Prostate gland (tissue), 2 donors: Measurements from ENCODE around the gene ANKRD39. TPM values are rescaled to one million over a fixed set of nuclear protein-coding genes. Genes with fewer than 3 reads are reported as not detected.
A peak's percentile ranks its signal among the peaks of the same experiment; 100 is the strongest.

Source experiments
- DNase-seq: peaks from one replicate; pipeline ENCODE4 v3.0.0-alpha.2; 2019; ENCODE audit warnings: low spot score
- H3K27ac ChIP-seq, 2 donors: fragments of 200-600 bp; sonication (generic); 2 replicates each; pipeline ENCODE4 v1.5.1; 2017 to 2019
- H3K27me3 ChIP-seq: fragments of 200-600 bp; sonication (generic); replicated peaks from 2 replicates; pipeline ENCODE4 v1.5.1; 2019; ENCODE audit not compliant: insufficient read depth
- H3K36me3 ChIP-seq, 2 donors: fragments of 200-600 bp; sonication (generic); 1 replicate in 1 of 2; 2 replicates in 1 of 2; pipeline versions ENCODE4 v1.5.1 to v1.8.1; 2017 to 2019
- H3K4me1 ChIP-seq: fragments of 200-600 bp; sonication (generic); replicated peaks from 2 replicates; pipeline ENCODE4 v1.5.1; 2019
- H3K4me3 ChIP-seq, 2 donors: fragments of 200-600 bp; sonication (generic); 2 replicates each; pipeline ENCODE4 v1.5.1; 2017 to 2019
- H3K9me3 ChIP-seq: fragments of 200-600 bp; sonication (generic); 2 replicates; pipeline ENCODE4 v1.5.1; 2017
- CTCF ChIP-seq, 4 experiments: fragments of 200-600 bp in 2 of 4; fragments of 450-650 bp in 2 of 4; sonication (generic) in 2 of 4; IDR thresholded peaks; 1 replicate in 3 of 4; 2 replicates in 1 of 4; pipeline ENCODE4 v1.5.1; 2016 to 2019; ENCODE audit warnings: antibody characterized with exemption in 4 of 4, mild to moderate bottlenecking in 2 of 4, moderate library complexity in 2 of 4
- POLR2A ChIP-seq: fragments of 450-650 bp; IDR thresholded peaks from one replicate; pipeline ENCODE4 v1.6.1; 2016; ENCODE audit warnings: antibody characterized with exemption, mild to moderate bottlenecking
- POLR2AphosphoS5 ChIP-seq: sonication (generic); formaldehyde crosslinking; IDR thresholded peaks from one replicate; pipeline ENCODE4 v1.6.1; 2017; ENCODE audit warnings: antibody characterized with exemption
- WGBS: methylation state at CpG from one replicate; pipeline ENCODE4 v1.1.5; 2018; 5-methylcytosine and 5-hydroxymethylcytosine counted together
- intact Hi-C: fragments of 100-400 bp; cut with DNase I; formaldehyde crosslinking; loops from one replicate; pipeline ENCODE4 v1.14.2; 2022
- total RNA-seq, 2 donors: library from RNA; depleted of rRNA; stranded (reverse); fragments of >200 nt; gene quantifications; one replicate each; pipeline ENCODE4 v1.1.0, GENCODE V29; 2016

Gene ANKRD39
- total RNA-seq, 2 donors from 2014 or later: 21.2 to 38.7 TPM

DNA sequence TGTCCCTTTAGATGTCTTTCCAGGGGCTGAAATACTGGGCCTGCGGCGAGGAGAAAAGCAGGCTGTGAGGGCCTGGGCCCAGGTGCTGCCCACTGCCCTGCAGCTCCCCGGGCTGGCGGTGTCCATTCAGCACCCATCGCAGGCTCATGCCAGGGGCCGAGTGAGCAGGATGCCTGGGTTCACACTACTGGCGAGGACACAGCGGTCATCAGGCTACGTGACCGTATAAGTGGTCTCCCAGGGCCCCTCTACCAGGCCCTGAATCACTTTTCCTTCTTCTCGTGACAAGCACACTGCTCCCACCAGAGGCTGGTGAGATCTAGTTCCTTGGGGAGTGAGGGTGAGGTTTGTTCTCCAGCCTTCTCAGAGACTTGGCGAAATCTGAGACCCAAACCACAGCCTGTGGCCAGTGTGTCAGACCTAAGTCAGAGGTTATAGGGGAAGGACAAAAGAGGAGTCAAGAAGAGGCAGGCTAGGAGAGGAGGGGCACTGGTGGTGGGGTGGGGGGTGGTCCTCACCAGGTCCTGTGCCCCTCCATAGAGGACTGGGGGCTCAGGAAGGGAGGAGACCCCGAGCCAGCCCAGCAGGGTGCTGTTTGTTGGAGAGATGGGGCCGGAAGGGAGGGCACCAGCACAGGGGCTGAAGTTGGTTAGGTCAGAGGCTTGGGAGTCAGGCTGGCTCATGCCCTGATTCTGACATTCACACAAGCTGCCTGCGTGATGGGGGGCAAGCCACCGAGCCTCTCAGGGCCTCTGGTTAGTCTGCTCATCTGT, 18.6 kb upstream of the ANKRD39 start:
- no peaks in the 10 kb centered on the region for H3K4me1 ChIP-seq
- intact Hi-C loops: no loop called here
- no peak overlapping the region for H3K27ac ChIP-seq
- WGBS: 92% methylated on average over 16 of the region's 16 CpGs
- no peak for DNase-seq
- H3K4me3 ChIP-seq: no peak overlapping the region
- no peak for TF ChIP-seq POLR2AphosphoS5
- TF ChIP-seq CTCF (IDR thresholded peaks at IDR 0.05): no peak
- no peak for TF ChIP-seq POLR2A
- H3K27me3 ChIP-seq: no peaks in the 10 kb centered on the region
- H3K36me3 ChIP-seq: no peaks in the 10 kb centered on the region
- no peaks in the 10 kb centered on the region for H3K9me3 ChIP-seq

DNA sequence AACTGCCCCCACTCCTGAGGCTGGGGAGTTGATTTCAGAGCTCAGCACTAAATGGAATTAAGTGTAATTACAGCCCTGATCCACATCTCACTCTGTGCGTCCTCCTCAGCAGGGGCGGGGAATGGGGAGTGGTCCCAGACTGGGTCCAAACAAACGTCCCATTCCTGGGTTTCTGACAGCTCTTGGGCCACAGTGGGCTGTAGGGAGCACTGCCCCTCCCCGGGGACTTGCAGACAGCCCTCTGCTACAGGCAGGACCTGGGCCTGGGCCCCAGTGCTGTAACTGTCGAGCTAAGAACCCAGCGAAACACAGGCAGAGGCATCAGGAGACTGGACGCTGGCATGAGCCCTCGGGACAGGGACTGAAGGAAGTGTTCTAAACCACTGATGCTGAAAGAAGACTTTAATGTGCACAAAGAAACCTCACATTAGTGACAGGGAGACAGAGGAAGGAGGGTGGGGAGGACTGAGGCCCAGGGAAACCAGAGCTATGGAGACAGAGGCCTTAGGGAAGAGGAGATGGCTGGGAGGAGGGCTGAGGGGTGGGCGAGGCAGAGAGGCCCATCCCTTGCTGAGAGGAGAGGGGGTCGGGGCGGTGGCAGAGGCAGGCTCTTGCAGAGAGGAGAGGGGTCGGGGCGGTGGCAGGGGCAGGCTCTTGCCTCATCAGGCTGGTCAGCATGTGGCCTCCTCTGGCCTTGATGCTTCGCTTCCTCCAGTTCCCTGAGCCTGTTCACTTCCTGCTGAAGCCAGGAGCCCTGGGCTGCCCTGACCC, 17.9 kb upstream of the ANKRD39 start:
- Histone ChIP-seq H3K4me3 (no peak overlapping the region), H3K27me3 (no peaks in the 10 kb centered on the region), H3K9me3 (no peaks in the 10 kb centered on the region), H3K4me1 (no peaks in the 10 kb centered on the region), H3K36me3 (no peaks in the 10 kb centered on the region), H3K27ac (no peak overlapping the region)
- TF ChIP-seq CTCF (IDR thresholded peaks at IDR 0.05) (no peak), POLR2AphosphoS5 (no peak), POLR2A (no peak)
- 67% methylated on average over 14 of the region's 14 CpGs for WGBS
- DNase-seq: no peak
- intact Hi-C loops: no loop called here

DNA sequence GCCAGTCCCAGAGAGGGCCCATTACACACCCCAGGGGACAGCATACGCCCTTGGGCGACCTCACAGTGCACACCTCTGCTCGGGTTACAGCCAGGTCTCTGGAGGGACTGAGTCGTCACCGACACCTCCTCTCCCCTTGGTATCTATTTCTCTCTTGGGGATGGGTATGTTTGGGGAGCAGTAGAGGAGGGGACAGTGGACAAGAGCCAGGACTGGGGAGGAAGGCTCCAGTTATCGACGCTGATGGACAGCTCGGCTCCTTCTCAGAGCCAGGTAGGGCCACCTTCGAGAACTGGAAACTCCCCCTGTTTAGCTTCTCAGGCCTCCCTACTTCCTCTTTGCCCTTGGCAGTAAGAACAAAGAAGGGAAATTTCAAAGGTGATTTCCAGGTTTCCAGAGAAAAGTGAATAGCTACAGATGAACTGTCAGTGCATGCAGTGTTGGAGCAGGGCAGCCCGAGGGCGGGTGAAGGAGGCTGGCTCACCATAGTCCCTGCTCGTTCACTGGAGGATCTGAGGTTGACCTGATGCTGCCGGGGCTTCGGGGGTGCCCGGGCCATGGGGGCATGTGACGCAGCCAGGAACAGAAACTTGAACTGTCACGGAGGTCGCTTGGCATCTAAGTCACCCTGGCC, 16.5 kb upstream of the ANKRD39 start:
- intact Hi-C loops: no loop called here
- no peaks in the 10 kb centered on the region for H3K27me3 ChIP-seq
- H3K27ac ChIP-seq: peak overlapping the region; percentile 46 to 53
- no peaks in the 10 kb centered on the region for H3K4me1 ChIP-seq
- H3K9me3 ChIP-seq: no peaks in the 10 kb centered on the region
- no peaks in the 10 kb centered on the region for H3K36me3 ChIP-seq
- no peak for TF ChIP-seq POLR2A
- no peak for TF ChIP-seq CTCF (IDR thresholded peaks at IDR 0.05)
- TF ChIP-seq POLR2AphosphoS5: peak; percentile 7
- H3K4me3 ChIP-seq: no peak overlapping the region
- no peak for DNase-seq
- 27% methylated on average over 18 of the region's 18 CpGs for WGBS

DNA sequence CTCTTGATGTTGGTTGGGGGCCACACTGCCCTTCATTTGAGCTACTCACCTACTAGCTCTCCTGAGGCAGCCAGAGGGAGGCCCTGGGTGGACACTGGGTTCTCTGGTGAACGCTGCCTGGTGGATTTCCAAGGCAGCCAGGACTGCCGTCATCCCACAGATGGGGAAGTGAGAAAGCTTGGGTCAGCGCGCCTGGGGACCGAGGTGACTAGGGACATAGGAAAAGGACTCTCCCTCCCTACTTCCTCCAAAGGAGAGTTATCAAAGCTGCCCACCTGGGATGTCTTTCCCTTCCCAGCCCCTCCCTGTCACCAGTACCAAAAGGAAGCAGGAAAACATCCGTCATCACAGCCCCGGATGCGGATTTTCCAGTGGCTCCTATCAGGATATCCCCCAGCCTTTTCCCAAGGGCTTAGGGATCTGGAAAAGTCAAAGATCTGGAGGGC, 15.9 kb upstream of the ANKRD39 start:
- Histone ChIP-seq H3K27me3 (no peaks in the 10 kb centered on the region), H3K36me3 (no peaks in the 10 kb centered on the region), H3K4me3 (no peak overlapping the region), H3K9me3 (no peaks in the 10 kb centered on the region), H3K27ac (peak overlapping the region; percentile 46 to 53), H3K4me1 (no peaks in the 10 kb centered on the region)
- WGBS: 57% methylated on average over 8 of the region's 8 CpGs
- TF ChIP-seq CTCF (IDR thresholded peaks at IDR 0.05): no peak
- no peak for TF ChIP-seq POLR2A
- no peak for TF ChIP-seq POLR2AphosphoS5
- DNase-seq: no peak
- intact Hi-C loops: no loop called here
